BE2C (cell line): ENCODE data around the gene CDK2AP2.

ENCODE experiments used
- DNase-seq: peaks from one replicate; pipeline ENCODE4 v3.0.0-alpha.2; 2020
- H3K27me3 ChIP-seq: fragments of 250-450 bp; sonication (Bioruptor Pico); 2 replicates; pipeline ENCODE4 v1.5.1; 2020; ENCODE audit warnings: mild to moderate bottlenecking
- H3K36me3 ChIP-seq: fragments of 250-450 bp; sonication (Bioruptor Pico); 2 replicates; pipeline ENCODE4 v1.5.1; 2020; ENCODE audit warnings: mild to moderate bottlenecking
- H3K4me1 ChIP-seq: fragments of 250-450 bp; sonication (Bioruptor Pico); 2 replicates; pipeline ENCODE4 v1.5.1; 2020
- H3K4me3 ChIP-seq: 2 replicates; pipeline ENCODE4 v1.5.1; 2011; ENCODE audit warnings: low read depth, low read length
- H3K9me3 ChIP-seq: fragments of 250-450 bp; sonication (Bioruptor Pico); 2 replicates; pipeline ENCODE4 v1.5.1; 2020
- CTCF ChIP-seq: IDR thresholded peaks from 2 replicates; pipeline ENCODE4 v1.5.1; 2012; ENCODE audit warnings: mild to moderate bottlenecking, low read depth, low read length

The CDK2AP2 gene

GRCh38 chr11:67492801-67493547 is 15.0 kb downstream of the CDK2AP2 start:
- no peak for TF ChIP-seq CTCF
- Histone ChIP-seq H3K4me3 (no peak overlapping the region), H3K27me3 (no peaks in the 10 kb centered on the region), H3K36me3 (peaks cover 7% of the 10 kb centered on the region), H3K4me1 (no peaks in the 10 kb centered on the region), H3K9me3 (no peaks in the 10 kb centered on the region)
- no peak for DNase-seq

GRCh38 chr11:67492069-67492727 is 15.8 kb downstream of the CDK2AP2 start:
- Histone ChIP-seq H3K4me1 (no peaks in the 10 kb centered on the region), H3K9me3 (no peaks in the 10 kb centered on the region), H3K4me3 (no peak overlapping the region), H3K36me3 (peaks cover 9% of the 10 kb centered on the region), H3K27me3 (no peaks in the 10 kb centered on the region)
- TF ChIP-seq CTCF = no peak
- DNase-seq = no peak

GRCh38 chr11:67491276-67492068 is 16.5 kb downstream of the CDK2AP2 start:
- Histone ChIP-seq H3K27me3 (no peaks in the 10 kb centered on the region), H3K9me3 (no peaks in the 10 kb centered on the region), H3K36me3 (peaks cover 9% of the 10 kb centered on the region), H3K4me3 (no peak overlapping the region), H3K4me1 (no peaks in the 10 kb centered on the region)
- DNase-seq = no peak
- no peak for TF ChIP-seq CTCF

GRCh38 chr11:67490727-67491065 is 17.3 kb downstream of the CDK2AP2 start:
- Histone ChIP-seq H3K4me1 (no peaks in the 10 kb centered on the region), H3K27me3 (no peaks in the 10 kb centered on the region), H3K9me3 (no peaks in the 10 kb centered on the region), H3K4me3 (no peak overlapping the region), H3K36me3 (peaks cover 9% of the 10 kb centered on the region)
- TF ChIP-seq CTCF = no peak
- DNase-seq = no peak

GRCh38 chr11:67489885-67490726 is 17.9 kb downstream of the CDK2AP2 start:
- Histone ChIP-seq H3K9me3 (no peaks in the 10 kb centered on the region), H3K4me1 (no peaks in the 10 kb centered on the region), H3K27me3 (no peaks in the 10 kb centered on the region), H3K36me3 (peaks cover 9% of the 10 kb centered on the region), H3K4me3 (no peak overlapping the region)
- no peak for DNase-seq
- TF ChIP-seq CTCF = no peak
